GM13976 (cell line): ENCODE data around the gene AOC1.

Experiments
- DNase-seq: peaks from one replicate; pipeline ENCODE4 v3.0.0; 2012; ENCODE audit warnings: low spot score
- in situ Hi-C: fragments of 300-500 bp; cut with MboI; formaldehyde crosslinking; loops from one replicate; pipeline ENCODE4 v1.12.0; 2022; ENCODE audit warnings: low sequenced_read_pairs, mixed read lengths, inconsistent platforms; ENCODE audit not compliant: unreplicated experiment
- TF ChIP-seq, protein P1 (sequence below): IDR thresholded peaks from 2 replicates; pipeline ENCODE4 v1.5.1; 2012; ENCODE audit warnings: borderline replicate concordance, mild to moderate bottlenecking; ENCODE audit not compliant: insufficient read depth; ENCODE audit errors: extremely low read depth, missing control alignments, control extremely low read depth

The AOC1 gene

DNA sequence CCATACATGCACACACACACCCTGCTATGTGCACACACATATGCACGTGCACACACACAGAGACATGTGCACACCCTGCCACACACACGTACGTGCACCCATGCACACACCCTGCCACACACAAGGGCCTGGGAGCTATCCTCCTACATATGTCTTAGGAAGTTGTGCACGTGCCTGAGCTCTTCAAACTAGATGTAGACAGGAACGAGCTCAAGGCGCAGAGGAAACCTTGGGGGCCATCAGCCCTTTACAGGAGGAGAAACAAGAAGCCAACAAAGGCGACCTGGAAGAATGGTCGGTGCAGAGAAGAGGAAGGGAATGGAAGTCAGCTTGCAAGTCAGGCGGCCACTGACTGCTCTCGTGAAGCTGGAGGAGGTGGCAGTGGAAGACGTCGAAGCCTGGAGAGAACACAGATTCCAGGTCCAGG is 58.7 kb downstream of the AOC1 start:
- in situ Hi-C loops, result no loop called here
- no peak for DNase-seq
- TF ChIP-seq, protein P1, sequence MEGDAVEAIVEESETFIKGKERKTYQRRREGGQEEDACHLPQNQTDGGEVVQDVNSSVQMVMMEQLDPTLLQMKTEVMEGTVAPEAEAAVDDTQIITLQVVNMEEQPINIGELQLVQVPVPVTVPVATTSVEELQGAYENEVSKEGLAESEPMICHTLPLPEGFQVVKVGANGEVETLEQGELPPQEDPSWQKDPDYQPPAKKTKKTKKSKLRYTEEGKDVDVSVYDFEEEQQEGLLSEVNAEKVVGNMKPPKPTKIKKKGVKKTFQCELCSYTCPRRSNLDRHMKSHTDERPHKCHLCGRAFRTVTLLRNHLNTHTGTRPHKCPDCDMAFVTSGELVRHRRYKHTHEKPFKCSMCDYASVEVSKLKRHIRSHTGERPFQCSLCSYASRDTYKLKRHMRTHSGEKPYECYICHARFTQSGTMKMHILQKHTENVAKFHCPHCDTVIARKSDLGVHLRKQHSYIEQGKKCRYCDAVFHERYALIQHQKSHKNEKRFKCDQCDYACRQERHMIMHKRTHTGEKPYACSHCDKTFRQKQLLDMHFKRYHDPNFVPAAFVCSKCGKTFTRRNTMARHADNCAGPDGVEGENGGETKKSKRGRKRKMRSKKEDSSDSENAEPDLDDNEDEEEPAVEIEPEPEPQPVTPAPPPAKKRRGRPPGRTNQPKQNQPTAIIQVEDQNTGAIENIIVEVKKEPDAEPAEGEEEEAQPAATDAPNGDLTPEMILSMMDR, result no peak
